Kidney epithelial cell (primary cell): ENCODE results near the gene XCL1. TPM values are rescaled to one million over a fixed set of nuclear protein-coding genes. Genes with fewer than 3 reads are reported as not detected.
"Not testable (repeated sequence)": the region's sequence is repeated elsewhere in the genome, so short reads cannot be mapped to it uniquely, and the experiment has no call there.

Source experiments
- DNase-seq: peaks from one replicate; pipeline ENCODE4 v3.0.0-alpha.2; 2010; ENCODE audit warnings: low read depth
- H3K27me3 ChIP-seq: 2 replicates; pipeline ENCODE4 v1.6.0; 2011; ENCODE audit warnings: low read length; ENCODE audit not compliant: control insufficient read depth, insufficient read depth
- H3K36me3 ChIP-seq: 2 replicates; pipeline ENCODE4 v1.5.1; 2011; ENCODE audit warnings: low read length; ENCODE audit not compliant: control insufficient read depth, insufficient read depth
- H3K4me3 ChIP-seq: 2 replicates; pipeline ENCODE4 v1.5.1; 2011; ENCODE audit warnings: low read depth, mild to moderate bottlenecking, control low read depth, low read length
- CTCF ChIP-seq: IDR thresholded peaks from 2 replicates; pipeline ENCODE4 v1.5.1; 2011; ENCODE audit warnings: mild to moderate bottlenecking, moderate library complexity, low read length, control low read depth, inconsistent platforms; ENCODE audit not compliant: insufficient read depth, poor library complexity, severe bottlenecking
- total RNA-seq: library from RNA; depleted of rRNA; stranded (reverse); fragments of >200 nt; gene quantifications from 2 replicates; pipeline ENCODE4 v1.2.3, GENCODE V29; 2015

The XCL1 gene
- total RNA-seq, 1 donor from 2014 or later, result not detected

GRCh38 chr1:168565825-168566224 lies 10.6 kb upstream of the XCL1 start:
- no peak for TF ChIP-seq CTCF
- no peak for DNase-seq
- no peak overlapping the region for H3K4me3 ChIP-seq
- no peaks in the 10 kb centered on the region for H3K36me3 ChIP-seq
- H3K27me3 ChIP-seq, result no peaks in the 10 kb centered on the region

GRCh38 chr1:168567007-168567406 lies 9.4 kb upstream of the XCL1 start:
- H3K36me3 ChIP-seq, result no peaks in the 10 kb centered on the region

DNA sequence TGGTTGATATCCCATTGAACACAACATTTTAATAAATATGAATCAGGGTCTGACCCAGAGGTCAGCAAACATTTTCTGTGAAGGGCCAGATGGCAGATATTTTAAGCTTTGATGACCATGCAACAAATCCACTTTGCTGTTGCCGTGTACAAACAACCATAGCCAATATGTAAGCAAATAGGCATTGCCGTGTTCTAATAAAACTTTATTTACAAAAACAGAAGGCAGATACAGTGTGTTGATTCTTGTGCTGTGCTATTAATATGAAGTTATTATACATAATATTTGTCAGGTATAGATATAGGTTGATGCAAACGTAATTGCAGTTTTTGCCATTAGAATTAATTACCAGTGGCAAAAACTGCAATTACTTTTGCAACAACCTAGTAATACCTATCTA lies 8.8 kb upstream of the XCL1 start:
- no peak for TF ChIP-seq CTCF
- H3K36me3 ChIP-seq, result no peaks in the 10 kb centered on the region
- no peak for DNase-seq
- H3K4me3 ChIP-seq, result no peak overlapping the region
- H3K27me3 ChIP-seq, result no peaks in the 10 kb centered on the region

More at GRCh38 chr1:168567007-168567406, 9.4 kb upstream of the XCL1 start:
- TF ChIP-seq CTCF, result no peak
- H3K4me3 ChIP-seq, result no peak overlapping the region
- no peak for DNase-seq
- no peaks in the 10 kb centered on the region for H3K27me3 ChIP-seq

DNA sequence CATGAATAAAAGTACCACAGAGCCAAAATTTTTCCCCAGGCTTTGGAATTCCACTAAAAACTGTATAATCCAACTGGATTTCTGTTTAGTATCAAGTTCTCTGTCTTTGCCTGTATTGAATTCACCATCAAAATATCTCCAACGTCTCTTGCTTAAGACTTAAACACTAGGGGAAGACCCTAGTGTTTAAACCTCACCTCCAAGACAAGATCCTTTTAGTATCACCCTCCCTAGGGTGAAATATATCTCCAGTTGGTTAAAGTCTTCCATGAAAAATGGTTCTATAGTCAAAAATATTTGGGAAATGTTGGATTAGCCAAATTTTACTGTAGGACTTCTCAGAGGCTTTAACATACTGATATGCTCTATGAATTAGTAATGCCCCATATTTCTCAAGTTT lies 8.1 kb upstream of the XCL1 start:
- TF ChIP-seq CTCF, result no peak
- no peak for DNase-seq
- H3K27me3 ChIP-seq, result no peaks in the 10 kb centered on the region

DNA sequence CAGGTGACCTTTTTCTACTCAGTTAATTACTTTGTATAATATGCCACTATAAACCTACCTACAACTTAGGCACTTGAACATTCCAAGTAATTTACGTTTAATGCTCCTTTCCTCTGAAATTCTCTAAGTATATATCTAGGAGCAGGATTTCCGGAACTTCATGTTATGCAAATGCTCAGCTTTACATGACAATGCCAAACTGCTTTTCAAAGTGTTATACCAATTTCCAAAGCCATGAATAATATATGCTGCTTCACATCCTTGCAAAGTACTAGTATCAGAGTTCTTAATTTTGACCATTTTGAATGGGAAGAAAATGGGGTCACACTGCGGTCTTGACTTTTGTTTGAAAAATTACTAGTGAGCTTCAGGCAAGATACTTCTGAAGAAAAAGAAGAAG lies 5.8 kb upstream of the XCL1 start:
- no peak for DNase-seq
- no peaks in the 10 kb centered on the region for H3K27me3 ChIP-seq
- TF ChIP-seq CTCF, result no peak
- no peak overlapping the region for H3K4me3 ChIP-seq
- no peaks in the 10 kb centered on the region for H3K36me3 ChIP-seq

More for the DNA sequence above, 8.1 kb upstream of the XCL1 start:
- no peaks in the 10 kb centered on the region for H3K36me3 ChIP-seq
- no peak overlapping the region for H3K4me3 ChIP-seq

- no peak overlapping the region for H3K4me3 ChIP-seq
- TF ChIP-seq CTCF, result no peak
- DNase-seq, result no peak
- H3K36me3 ChIP-seq, result no peaks in the 10 kb centered on the region
- no peaks in the 10 kb centered on the region for H3K27me3 ChIP-seq
These were observed 3.8 kb upstream of the XCL1 start for GRCh38 chr1:168572633-168573032.

DNA sequence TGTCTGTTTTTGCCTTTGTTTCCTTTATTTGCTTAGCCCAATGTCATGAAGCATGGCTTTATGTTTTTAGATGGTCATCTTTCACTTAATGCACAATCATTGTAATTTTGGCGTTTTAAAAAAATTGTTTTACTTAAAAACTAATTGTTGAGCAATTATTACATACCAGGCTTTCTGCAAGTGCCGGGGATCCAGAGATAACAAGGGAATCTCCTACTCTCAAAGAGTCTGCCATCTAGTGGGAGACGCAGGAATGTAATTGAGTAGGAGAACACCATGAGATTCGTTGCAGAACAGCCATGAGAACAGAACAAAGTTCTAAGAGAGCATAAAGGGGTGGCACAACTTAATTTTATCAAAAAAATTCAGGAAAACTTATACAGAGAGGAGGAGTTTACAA lies 2.2 kb upstream of the XCL1 start:
- not testable (repeated sequence) for H3K27me3 ChIP-seq, DNase-seq, H3K4me3 ChIP-seq, H3K36me3 ChIP-seq

- H3K27me3 ChIP-seq, DNase-seq: not testable (repeated sequence)
These were observed 2.3 kb downstream of the XCL1 start for GRCh38 chr1:168578531-168579185.

GRCh38 chr1:168580290-168580689 lies 3.9 kb downstream of the XCL1 start:
- not testable (repeated sequence) for H3K4me3 ChIP-seq, H3K36me3 ChIP-seq, DNase-seq, H3K27me3 ChIP-seq

More at GRCh38 chr1:168578531-168579185, 2.3 kb downstream of the XCL1 start:
- H3K4me3 ChIP-seq, H3K36me3 ChIP-seq: not testable (repeated sequence)
